GM21528 (cell line): Measurements from ENCODE around the gene LRP5.

ENCODE experiments used
- ATAC-seq: cut with Tn5 transposase; IDR thresholded peaks from one replicate; pipeline ENCODE4 v1.9.1; 2021; ENCODE audit warnings: mild to moderate bottlenecking, moderate library complexity; ENCODE audit not compliant: unreplicated experiment, low FRiP score

The LRP5 gene

DNA sequence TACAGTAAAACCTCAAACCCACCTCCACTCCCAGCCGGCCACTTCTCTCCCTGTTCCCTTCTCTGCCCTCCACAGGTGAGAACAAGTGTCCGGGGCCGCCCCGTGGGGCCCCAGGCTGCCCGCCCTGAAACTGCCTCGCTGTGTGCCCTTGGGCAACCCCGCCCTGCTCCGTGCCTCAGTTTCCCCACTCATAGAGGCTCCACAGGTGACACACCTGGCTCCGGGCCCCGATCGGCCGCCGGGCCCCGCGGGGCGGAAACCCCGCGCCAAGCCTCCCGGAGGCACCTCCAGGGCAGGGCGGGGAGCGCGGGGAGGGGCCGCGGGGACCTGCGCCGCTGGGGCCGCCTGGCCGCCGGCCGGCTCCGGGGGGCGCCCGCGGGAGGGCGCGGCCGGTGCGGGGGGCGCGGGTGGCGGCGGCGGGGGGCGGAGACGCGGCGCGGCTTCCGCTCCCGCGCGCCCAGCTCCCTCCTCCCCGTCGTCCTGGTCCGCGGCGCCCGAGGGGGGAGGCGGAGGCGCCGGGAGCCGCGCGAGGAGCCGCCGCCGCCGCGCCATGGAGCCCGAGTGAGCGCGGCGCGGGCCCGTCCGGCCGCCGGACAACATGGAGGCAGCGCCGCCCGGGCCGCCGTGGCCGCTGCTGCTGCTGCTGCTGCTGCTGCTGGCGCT is at the start of gene LRP5:
TSS of gene LRP5 (plus strand) at position 475 of the 663 bp plus-strand sequence. CDS start at position 599, 124 bp downstream.
- no peak for ATAC-seq

DNA sequence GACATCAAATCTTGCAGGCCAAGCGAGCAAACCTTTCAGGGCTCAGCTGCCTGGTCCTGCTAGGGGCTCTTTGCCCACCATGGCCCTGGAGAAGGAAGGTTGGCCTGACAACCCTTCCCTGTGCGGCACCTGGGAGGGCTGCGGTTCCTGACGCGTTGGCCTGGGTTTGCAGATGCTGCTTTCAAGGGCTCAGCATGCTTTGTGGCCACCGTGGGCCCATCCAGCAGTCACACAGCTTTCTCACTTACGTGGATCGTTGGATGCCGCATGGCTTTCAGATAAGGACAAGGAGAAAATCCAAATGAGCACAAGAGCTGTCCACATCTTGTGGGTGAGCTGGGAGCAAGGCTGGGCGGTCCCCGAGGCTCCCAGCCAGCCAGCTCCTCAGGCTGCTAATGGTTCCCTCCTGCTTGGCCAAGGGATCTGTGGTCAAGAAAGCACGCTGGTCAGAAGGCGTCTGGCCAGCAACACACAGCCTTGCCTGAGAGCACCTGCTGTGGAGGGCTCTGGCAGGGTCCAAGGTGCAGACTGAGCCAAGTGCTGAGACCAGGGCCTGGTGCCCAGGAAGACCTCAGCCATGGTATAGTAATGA is 48.9 kb upstream of the LRP5 start:
- ATAC-seq: no peak

DNA sequence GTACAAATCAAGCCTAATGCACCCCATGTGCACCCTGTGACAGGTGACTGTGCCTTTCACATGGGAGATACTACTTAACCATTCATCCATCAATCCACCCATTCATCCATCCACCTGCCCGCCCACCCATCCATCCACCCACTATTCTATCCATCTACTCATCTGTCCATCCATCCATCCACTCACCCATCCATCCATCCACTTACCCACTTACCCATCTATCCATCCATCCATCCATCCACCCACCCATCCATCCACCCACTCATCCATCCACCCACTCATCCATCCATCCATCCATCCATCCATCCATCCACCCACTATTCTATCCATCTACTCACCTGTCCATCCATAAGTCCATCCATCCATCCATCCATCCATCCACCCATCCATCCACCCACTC is 48.1 kb upstream of the LRP5 start:
- ATAC-seq: no peak

DNA sequence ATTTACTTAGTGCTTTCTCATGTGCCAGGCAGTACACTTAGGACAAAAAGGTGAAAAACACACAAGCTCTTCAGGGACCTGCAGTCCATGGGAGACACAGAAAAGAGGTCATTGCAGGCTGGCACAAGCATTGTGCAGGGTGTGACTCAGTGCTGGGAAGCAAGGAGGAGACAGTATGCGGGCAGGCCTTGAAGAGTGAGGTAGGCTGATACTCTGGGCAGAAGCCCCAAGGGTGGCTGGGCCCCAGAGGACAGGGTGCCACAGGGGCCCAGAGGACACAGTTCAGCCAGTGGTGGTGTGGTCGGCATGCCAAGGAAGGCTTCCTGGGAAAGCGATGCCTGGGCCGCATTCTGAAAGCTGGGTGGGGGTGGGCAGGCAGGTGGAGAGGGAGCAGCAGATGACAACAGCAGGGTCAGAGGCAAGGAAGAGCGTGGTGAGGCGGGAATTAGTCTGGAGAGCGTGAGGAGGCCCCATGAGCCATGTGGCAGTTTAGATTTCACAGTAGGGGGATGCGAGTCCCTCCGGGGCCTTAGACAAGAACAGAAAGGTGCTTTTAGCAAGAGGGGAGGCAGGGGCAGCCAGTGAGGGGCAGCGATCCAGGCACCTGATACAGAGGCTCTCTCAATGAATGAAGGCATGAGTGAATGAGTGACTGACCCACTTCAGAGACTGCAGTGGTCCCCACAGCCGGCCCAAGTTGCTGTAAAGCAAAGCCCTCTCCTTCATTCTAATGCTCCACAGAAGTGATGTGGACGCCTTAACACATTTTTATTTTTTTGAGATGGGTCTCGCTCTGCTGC is 47.5 kb upstream of the LRP5 start:
- no peak for ATAC-seq

DNA sequence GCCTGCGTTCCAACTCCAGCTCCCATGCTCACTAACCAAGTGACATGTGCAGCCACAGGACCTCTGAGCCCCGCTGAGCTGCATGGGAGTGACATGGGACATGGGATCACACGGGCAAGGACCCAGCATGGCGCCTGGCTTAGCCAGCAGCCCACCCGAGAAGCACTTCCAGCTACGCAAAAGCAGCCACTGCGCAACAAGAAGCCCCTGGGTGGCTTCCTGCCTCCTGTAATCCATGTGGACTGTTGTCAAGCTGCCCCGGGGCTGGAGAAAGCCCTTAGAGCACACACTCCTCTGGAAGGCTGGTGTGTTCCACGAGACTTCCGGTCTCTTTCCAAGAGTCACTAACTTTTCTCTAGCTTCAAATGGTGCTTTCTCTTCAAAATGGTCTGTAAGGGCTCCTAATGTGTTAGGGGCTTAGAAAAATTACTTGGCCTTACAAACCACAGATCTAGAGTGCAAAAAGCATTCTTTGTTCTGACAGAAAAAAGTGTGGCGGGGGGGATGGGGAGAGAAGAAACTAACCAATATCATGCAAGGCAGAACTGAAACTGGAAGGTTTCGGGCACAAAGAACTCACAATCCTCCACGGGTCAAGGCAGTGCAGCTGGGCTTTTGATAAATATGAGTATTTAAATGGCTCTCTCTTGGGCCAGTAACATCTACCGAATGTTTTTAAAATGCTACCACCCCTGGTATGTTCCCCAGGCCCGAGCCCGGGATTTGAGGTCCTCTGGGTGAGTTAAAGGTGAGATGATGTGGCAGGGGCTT is 46.1 kb upstream of the LRP5 start:
- peak; percentile 59 for ATAC-seq

DNA sequence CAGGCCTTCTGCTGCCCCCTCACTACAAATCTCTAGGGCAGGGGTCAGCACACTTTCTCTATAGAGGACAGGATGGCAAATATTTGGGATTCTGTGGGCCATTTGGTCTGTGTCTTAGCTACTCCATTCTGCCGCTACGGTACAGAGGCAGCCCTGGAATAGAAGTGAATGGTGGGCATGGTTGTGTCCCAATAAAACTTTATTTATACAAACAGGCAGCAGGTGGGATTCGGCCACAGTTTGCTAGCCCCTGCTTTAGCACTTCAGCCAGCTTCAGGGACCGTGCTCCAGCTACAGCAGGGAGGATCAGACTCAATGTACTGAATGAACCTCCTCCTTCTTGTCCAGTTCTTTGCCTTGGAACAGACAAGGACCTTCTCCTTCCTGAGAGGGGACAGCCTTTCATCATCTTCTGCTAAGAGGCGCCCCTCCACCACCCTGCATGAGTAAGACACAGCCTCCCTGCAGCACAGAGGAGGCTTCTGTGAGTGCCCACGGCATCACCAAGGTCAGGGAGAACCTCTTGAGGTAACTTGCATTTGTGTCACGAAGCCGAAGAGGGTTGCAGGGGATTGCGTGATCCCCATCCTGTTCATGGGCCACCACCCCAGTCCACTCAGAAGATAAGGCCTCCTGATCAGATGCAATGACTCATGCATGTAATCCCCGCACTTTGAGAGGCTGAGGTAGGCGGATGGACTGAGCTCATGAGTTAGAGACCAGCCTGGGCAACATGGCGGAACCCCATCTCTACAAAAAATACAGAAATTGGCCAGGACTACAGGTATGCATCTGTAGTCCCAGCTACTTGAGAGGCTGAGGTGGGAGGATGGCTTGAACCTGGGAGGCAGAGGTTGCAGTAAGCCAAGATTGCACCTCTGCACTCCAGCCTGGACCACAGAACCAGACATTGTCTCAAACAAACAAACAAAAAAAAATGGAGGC is 45.2 kb upstream of the LRP5 start:
- ATAC-seq: no peak

DNA sequence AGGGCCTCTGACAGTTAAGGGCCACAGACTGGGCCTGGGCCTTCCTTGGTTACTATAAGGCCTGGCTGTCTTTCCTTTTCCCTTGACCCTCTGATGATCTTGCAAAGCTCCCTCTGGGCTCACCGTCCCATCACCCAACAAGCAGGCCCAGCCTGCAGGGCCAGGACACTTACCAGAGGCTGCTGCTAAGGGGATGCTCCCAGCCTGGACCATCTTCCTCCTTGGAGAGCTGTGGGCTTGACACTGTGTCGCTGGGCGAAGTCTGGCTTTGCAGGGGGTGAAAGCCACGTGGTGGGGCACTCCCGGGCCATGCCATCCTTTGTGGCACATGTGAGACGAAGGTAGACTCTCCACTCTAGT is 44.5 kb upstream of the LRP5 start:
- no peak for ATAC-seq

DNA sequence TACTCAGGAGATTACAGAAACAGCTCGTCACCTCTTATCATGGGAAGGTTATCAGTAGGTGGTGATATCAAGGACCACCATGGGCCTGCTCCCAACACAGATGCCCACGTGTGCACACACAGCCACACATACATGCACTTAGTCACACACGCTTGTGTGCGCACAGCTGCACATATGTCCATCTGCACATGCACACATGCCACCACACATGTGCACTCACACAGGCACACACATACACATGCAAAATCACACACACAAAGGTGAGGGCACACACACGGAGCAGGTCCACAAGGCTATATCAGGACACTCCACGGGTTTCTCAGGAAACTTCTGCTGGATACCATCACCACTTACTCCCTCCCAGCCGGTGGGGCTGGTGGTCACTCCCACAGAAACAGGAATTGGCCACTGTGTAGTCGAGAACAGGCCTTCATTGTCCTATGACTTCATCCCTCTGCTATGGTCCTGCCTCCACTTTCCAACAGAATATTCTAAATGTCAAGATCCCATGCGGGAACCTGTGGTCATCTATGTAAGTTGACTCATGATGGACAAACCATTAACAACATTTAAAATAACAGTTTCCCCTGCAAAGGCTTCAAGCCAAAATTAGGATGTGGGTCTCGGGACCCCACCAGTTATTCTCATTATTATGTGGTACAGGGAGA is 42.8 kb upstream of the LRP5 start:
- ATAC-seq: no peak

DNA sequence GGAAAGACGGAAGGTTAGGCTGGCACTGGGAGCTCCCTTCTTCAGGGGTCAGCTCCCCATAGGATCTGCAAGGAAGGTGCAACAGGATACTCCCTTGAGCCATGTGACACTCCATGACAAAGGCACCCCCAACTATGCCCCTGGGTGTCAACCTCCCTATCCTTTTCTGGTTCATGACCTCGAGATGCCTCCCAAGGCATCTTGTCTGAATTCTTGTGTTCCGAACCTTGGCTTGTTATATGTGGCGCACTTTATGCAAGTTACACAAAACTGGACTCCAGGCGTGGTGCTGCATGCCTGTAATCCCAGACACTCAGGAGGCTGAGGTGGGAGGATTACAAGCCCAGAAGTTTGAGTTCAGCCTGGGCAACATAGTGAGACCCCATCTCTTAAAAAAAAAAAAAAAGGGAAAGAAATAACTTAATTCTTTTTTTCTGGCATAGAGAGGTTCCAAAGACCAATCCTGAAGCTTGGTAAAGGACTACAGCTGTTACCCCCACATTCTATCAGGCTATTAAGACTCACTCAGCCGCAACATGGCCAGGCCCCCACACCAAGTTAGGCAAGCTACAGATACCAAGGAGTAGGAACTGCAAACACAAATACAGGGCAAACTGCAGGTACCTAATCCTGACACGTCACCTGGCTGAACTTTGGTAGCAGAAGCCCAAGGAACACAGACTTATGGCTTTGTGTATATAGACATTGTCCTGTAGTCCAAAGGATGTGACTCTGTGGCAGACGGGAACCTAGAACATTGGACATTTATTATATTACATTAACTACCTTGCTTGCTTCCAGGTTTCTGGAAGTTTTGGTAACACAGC is 42.0 kb upstream of the LRP5 start:
- no peak for ATAC-seq

DNA sequence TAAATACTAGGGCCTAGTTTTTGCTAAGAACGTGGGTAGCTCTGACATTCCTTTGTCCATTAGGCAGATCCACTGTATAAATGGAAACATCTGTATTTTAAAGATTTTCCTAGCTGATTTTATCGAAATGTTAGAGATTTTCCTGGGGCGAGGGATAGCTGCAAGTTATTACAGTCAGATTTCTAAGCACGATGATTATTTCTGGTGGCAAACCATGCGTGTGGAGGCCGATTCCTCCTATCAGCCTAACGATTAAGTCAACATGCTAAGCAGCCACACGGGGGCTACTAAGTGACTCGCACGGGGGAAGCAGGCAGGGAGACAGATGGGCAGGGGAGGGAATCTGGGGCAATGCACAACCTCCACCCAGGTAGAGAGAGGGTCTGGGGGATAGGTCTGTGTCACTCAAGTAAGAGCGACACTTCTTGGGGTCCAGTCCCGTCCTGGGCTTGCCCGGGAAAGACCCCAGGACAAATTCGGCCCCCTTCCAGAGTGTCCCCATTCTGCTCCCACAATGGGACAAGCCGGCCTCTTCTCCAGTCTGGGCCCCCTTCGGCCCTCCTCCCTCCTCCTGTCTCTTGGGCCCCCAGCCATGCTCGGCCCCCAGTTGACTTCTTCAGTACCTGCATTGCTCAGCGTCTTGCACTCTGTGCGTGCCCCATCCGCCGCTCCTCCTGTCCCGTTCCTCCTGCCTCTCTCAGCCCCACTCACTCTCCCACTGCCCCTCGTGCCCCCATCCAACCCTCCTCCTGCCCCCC is 41.2 kb upstream of the LRP5 start:
- ATAC-seq: peak; percentile 21

DNA sequence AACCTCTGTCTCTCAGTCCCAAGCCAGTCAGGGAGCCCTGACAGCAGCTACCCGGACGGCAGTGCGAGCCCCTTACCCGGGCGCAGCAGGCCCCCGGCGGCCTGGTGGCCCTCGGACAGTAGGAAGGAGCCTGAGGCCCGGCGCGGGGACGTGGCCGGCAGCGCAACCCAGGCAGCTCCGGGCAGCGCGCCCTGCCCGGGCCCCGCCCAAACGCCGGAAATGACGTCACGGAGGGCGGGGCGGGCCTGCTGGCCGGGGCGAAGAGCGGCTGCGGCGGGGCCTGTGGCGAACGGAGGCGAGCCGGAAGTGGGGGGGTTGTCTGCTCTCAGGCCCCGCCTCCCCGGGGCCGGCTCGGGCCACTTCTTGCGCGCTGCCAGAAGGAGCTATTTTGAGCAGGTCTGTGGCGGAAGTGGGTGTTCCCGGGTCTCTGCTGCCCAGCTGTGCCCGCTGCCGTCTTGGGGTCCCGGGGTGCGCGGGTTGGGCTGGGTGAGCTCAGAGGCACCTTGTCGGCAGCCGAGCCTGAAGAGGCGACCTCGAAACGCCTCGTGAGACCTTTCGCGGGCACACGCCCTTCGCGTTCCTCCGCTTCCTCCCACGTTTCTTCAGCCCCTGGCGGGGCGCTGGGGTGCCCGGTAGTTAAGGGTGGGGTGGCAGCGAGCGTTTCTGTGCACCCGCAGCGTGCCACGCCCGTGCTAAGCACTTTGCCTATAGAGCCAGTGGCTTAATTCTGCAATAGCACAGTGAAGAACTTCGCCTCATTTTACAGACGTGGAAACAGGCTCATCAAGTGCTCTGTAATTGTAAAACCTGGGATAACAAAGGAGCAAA is 40.4 kb upstream of the LRP5 start, which contains the start of gene C11orf24:
TSS of gene C11orf24 (minus strand) at position 193 of the 828 bp plus-strand sequence. CDS start 8,206 bp downstream, outside the sequence.
- peak; percentile 67 for ATAC-seq

DNA sequence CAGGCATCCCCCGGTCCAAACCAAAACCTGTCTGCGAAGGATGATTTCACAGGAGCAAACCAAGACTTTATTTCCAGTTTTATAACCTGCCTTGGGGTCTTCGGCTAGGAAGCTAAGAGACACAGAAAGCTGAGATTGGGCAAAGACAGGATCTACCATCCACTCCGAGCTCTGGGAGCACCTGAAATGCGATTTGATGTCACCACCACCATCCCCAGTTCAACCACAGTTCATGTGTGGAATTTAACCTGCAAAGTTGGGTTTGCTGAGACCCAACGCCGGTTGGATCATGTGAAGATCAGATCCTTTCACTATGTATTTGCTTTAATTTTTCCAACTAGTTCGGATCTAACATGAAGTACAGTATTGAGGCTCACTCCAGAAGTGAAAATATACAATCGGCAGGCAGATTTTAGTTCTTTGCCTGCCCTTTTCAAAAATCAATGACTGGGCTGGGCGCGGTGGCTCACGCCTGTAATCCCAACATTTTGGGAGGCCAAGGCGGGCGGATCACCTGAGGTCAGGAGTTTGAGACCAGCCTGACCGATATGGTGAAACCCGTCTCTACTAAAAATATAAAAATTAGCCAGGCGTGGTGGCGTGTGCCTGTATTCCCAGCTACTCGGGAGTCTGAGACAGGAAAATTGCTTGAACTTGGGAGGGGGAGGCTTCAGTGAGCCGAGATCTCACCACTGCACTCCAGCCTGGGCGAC is 39.2 kb upstream of the LRP5 start:
- ATAC-seq: no peak

DNA sequence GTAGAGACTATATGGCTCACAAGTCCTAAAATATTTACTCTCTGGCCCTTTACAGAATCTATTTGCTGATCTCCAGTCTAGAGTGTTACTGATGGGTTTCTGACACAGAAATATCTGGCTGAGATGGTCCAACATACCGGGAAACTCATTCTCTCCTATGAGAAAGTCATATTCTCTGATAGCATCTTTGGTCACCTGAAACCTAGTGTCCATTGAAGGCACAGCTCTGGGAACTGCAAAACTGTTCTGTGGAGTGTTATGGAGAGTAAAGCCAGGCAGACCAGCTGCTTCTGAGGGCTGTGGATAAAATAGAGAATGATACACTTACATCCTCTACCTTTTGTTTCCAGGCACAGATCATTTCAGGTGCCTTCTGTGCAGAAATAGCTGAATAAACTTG is 38.1 kb upstream of the LRP5 start:
- ATAC-seq: no peak

DNA sequence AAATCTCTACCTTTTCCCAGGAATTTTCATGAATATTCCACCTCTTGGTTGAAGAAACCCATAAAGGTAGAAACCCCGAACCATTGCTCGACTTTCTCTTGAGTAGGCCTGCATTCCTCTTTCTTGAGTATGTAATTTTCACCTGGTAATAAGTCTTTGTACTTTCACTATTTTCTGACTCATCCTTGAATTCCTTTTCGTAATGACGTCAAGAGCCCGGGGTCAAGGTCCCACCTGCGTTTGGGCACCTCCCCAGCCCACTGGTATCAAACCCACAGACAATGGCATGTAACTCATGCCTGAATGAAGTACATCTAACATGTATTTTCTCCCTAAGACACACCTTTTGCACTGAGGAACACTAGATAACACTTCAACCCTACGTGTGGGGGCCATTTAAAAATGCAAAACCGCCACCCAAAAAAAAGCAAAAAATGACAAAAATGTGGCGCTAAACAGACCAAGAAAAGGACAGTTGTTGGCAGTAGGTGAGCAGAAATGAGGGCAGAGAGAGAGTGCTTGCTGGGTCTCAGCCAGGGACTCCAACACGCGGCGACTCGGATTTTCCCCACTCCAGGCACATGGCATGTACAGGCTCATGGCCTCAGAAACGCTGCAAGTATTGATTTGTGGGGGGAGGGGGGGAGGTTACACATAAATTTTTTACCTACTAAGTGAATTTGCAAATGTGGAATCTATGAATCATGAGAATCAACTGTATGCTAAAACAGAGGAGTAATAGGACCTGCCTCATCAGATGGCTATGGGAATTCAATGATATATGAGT is 36.5 kb upstream of the LRP5 start:
- no peak for ATAC-seq

DNA sequence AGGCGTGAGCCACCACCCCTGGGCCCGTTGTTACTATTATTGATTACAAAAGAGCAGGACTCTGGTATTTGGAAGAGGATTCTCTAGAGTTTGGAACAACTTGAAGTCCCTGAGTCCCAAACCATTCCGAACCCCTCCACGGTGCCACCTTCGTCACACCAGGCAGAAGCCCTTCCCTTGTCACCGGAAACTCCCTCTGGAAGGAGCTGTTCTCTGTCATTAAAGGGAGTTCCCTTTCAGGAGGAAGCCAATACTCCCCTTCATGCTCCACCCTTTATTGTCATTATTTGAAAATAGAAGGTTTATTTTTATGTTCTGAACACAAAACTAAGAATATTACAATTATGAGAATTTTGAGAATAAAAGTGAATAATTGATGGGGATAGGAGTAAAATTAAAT is 35.5 kb upstream of the LRP5 start:
- ATAC-seq: no peak
